Chondrocyte (in vitro differentiated cells): ENCODE results near the gene PPP5C. TPM values are rescaled to one million over a fixed set of nuclear protein-coding genes. Genes with fewer than 3 reads are reported as not detected.

ENCODE experiments used
- DNase-seq: peaks from one replicate; pipeline ENCODE4 v3.0.0; 2021; ENCODE audit warnings: mixed read lengths, low spot score
- H3K27ac Mint-ChIP-seq: one replicate; pipeline ENCODE4 v1.8.0; 2021; ENCODE audit warnings: mild to moderate bottlenecking, moderate library complexity, mixed read lengths; ENCODE audit not compliant: unreplicated experiment
- H3K27me3 Mint-ChIP-seq: 2 replicates; pipeline ENCODE4 v1.8.0; 2021; ENCODE audit warnings: low read depth, mixed read lengths
- H3K36me3 Mint-ChIP-seq: 2 replicates; pipeline ENCODE4 v1.8.0; 2021; ENCODE audit warnings: low read depth, mixed read lengths
- H3K4me1 Mint-ChIP-seq: 2 replicates; pipeline ENCODE4 v1.8.0; 2021; ENCODE audit warnings: low read depth, mild to moderate bottlenecking, mixed read lengths
- H3K4me3 Mint-ChIP-seq: one replicate; pipeline ENCODE4 v1.8.0; 2021; ENCODE audit warnings: mild to moderate bottlenecking, moderate library complexity, mixed read lengths; ENCODE audit not compliant: unreplicated experiment
- H3K9me3 Mint-ChIP-seq: 2 replicates; pipeline ENCODE4 v1.8.0; 2021; ENCODE audit warnings: low read depth, mixed read lengths
- CTCF ChIP-seq: fragments of 200-600 bp; sonication (generic); IDR thresholded peaks from 2 replicates; pipeline ENCODE4 v1.5.0; 2021; ENCODE audit warnings: antibody characterized with exemption, mild to moderate bottlenecking, moderate library complexity
- total RNA-seq: library from RNA; stranded (reverse); gene quantifications from 3 replicates; pipeline ENCODE4 v1.2.1, GENCODE V29; 2021

The PPP5C gene
- total RNA-seq, 1 donor from 2014 or later = 62.5 TPM

DNA sequence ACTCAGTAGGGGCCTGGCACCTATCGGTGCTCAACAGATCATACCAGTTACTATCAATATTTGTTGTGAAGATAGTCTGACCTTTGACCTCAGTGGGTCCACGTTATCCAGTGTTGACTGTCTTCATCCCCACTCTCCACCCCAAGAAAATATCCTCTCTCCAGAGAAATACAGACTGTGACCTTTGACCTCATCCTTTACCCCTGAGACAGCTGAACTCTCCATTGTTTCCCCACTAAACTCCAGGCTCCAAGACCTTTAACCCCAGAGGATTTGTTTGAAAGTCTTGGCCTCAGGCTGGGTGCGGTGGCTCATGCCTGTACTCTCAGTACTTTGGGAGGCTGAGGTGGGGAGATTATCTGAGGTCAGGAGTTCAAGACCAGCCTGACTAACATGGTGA is 22.6 kb upstream of the PPP5C start:
- H3K4me1 Mint-ChIP-seq = peaks cover 5% of the 10 kb centered on the region
- no peak for DNase-seq
- H3K9me3 Mint-ChIP-seq = peaks cover 23% of the 10 kb centered on the region
- no peak for TF ChIP-seq CTCF
- H3K4me3 Mint-ChIP-seq = no peak overlapping the region
- no peak overlapping the region for H3K27ac Mint-ChIP-seq
- peaks cover 54% of the 10 kb centered on the region for H3K36me3 Mint-ChIP-seq
- H3K27me3 Mint-ChIP-seq = no peaks in the 10 kb centered on the region

GRCh38 chr19:46326608-46327007 is 20.3 kb upstream of the PPP5C start:
- H3K4me1 Mint-ChIP-seq = peaks cover 5% of the 10 kb centered on the region
- no peak for DNase-seq
- no peaks in the 10 kb centered on the region for H3K27me3 Mint-ChIP-seq
- TF ChIP-seq CTCF = no peak
- H3K9me3 Mint-ChIP-seq = peaks cover 29% of the 10 kb centered on the region
- no peak overlapping the region for H3K4me3 Mint-ChIP-seq
- peaks cover 68% of the 10 kb centered on the region for H3K36me3 Mint-ChIP-seq
- H3K27ac Mint-ChIP-seq = no peak overlapping the region

DNA sequence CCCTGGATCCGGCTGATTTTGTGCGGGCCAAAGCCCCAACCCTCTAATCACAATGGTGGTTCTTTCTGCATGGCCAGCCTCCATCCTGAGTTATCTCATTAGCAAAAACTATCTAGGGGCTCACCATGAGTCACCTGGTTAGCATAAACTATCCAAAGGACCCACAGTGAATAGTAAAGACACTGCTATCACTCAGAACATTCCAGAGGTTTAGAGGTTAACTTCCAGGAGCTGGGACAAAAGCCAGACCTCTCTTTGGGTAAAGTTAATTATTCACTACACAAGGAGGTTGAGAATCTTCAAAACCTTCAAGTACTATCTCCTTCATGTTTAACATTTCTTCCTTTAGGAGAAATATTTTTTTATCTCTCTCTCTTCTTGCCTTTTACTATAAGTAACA is 18.8 kb upstream of the PPP5C start:
- TF ChIP-seq CTCF = no peak
- no peak for DNase-seq
- Mint-ChIP-seq H3K4me3 (no peak overlapping the region), H3K27ac (peak overlapping the region; percentile 1), H3K9me3 (peaks cover 29% of the 10 kb centered on the region), H3K4me1 (peaks cover 5% of the 10 kb centered on the region), H3K36me3 (peaks cover 59% of the 10 kb centered on the region), H3K27me3 (no peaks in the 10 kb centered on the region)

DNA sequence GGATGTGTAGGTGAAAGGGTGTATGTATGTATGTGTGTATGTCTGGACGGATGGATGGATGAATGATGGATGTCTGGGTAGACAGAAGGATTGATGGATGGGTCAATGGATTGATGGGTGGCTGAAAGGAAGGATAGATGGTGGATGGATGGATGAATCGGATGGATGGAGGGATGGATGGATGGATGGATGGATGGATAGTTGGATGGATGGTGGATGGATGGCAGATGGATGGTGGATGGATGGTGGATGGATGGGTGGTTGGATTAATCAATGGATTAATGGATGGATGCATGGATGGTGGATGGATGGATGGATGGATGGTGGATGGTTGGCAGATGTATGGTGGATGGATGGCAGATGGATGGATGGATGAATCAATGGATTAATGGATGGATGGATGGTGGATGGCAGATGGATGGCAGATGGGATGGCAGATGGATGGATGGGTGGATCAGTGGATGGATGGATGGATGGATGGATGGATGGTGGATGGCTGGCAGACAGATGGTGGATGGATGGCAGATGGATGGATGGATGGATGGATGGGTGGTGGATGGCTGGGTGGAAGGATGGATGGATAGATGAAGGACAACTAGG is 16.5 kb upstream of the PPP5C start:
- H3K36me3 Mint-ChIP-seq = peaks cover 47% of the 10 kb centered on the region
- no peak overlapping the region for H3K27ac Mint-ChIP-seq
- no peaks in the 10 kb centered on the region for H3K27me3 Mint-ChIP-seq
- H3K4me1 Mint-ChIP-seq = peaks cover 5% of the 10 kb centered on the region
- H3K9me3 Mint-ChIP-seq = peaks cover 27% of the 10 kb centered on the region
- TF ChIP-seq CTCF = no peak
- no peak for DNase-seq
- no peak overlapping the region for H3K4me3 Mint-ChIP-seq

DNA sequence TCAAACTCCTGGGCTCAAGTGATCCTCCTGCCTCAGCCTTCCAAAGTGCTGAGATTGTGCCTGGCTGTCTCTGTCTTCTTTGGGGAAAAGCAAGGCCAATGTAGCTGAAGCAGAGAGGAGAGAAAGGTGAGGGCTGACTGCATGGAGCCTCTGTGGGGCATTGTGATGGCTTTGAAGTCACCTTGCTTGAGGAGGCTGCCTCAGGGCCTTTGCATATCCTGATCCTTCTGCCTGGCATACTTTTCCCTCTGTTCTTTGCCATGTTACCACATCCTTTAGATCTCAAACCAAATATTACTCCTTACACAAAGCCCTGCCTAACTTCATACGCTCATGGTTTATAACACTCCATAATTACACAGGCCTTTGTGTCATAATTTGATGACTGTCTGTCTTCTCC is 9.4 kb upstream of the PPP5C start:
- TF ChIP-seq CTCF = no peak
- Mint-ChIP-seq H3K4me3 (no peak overlapping the region), H3K4me1 (peaks cover 3% of the 10 kb centered on the region)

More for the DNA sequence above, 9.4 kb upstream of the PPP5C start:
- H3K27ac Mint-ChIP-seq = no peak overlapping the region
- H3K36me3 Mint-ChIP-seq = peaks cover 40% of the 10 kb centered on the region
- no peak for DNase-seq
- no peaks in the 10 kb centered on the region for H3K27me3 Mint-ChIP-seq
- H3K9me3 Mint-ChIP-seq = no peaks in the 10 kb centered on the region
